ENCODE measurements around the gene LZTS3. TPM values are rescaled to one million over a fixed set of nuclear protein-coding genes. Genes with fewer than 3 reads are reported as not detected.

LZTS3 gene
- total and polyA plus RNA-seq, 4 donors, result 3.3 to 9.9 (median 8.0) TPM

DNA sequence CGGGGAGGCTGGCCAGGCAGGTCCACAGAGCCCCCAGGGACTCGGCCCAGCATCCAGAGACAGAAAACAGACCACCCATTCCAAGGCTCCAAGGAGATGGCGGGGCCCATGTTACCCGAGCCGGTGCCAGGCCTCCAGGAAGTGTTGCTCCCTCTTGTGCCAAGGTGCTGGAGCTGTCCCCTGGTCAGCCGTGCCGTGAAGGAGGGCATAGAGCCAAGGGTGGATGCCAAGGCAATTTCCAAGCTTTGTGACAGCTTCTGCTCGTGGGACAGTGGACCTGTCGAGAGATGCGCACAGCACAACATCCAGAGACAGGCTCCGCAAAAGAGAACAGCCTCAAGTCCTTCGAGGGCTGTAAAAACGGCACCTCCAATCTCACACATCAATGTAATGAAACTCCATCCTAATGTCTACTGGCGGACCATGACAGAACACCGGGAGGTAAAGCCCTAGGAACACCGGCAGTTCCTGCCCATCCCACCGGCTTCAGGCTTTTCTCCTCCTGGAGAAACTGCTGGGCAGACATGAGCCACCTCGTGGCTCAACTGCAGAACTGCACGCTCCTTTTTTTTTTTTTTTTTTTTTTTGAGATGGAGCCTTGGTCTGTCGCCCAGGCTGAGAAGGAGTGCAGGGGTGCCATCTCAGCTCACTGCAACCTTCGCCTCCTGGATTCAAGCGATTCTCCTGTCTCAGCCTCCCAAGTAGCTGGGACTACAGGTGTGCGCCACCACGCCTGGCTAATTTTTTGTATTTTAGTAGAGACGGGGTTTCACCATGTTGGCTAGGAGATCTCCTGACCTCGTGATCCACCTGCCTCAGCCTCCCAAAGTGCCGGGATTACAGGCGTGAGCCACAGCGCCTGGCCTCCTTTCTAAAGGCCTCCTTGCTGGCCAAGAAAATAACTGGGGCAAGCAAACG is 57.9 kb downstream of the LZTS3 start:
- 45 to 48% methylated on average over 30 of the region's 30 CpGs for whole genome bisulfite sequencing, 2 donors
- ATAC-seq (ENCODE audit: low FRiP score), result peak; percentile 64

More for the DNA sequence above, 57.9 kb downstream of the LZTS3 start:
- Histone ChIP-seq H3K4me3 (ENCODE audit: low read length in 2 of 2) (no peak overlapping the region), H3K4me1 (ENCODE audit: control insufficient read depth in 1 of 2, insufficient read depth in 2 of 2, low read length in 2 of 2) (no peaks in the 10 kb centered on the region), H3K27ac (ENCODE audit: low read depth in 1 of 2, low read length in 2 of 2) (no peak overlapping the region), H3K27me3 (ENCODE audit: control insufficient read depth in 1 of 2, insufficient read depth in 2 of 2, low read length in 1 of 2) (no peaks in the 10 kb centered on the region), H3K36me3 (ENCODE audit: control insufficient read depth in 1 of 2, insufficient read depth in 2 of 2, low read length in 1 of 2) (no peaks in the 10 kb centered on the region), H3K9me3 (ENCODE audit: control insufficient read depth, low read length) (no peaks in the 10 kb centered on the region)
- intact Hi-C loops (cut with DNase I), result loop anchor here (5.0 kb wide), 1 partner anchor 63 kb away; no protein-coding TSS in a partner anchor
- DNase-seq, result no peak

Other genes starting within 250 kb of the LZTS3 start
- under 1 TPM in 1 of 2 donors, not detected in 1; 0.49 TPM for gene GNRH2, start 129.9 kb downstream of the LZTS3 start, total RNA-seq
- gene GNRH2, start 129.9 kb downstream of the LZTS3 start, polyA plus RNA-seq, result under 1 TPM in 1 of 2 donors, not detected in 1; 0.69 TPM
- gene MRPS26, start 127.5 kb downstream of the LZTS3 start, total RNA-seq, result 10 to 100 TPM; 19.6 to 23.5 TPM
- 10 to 100 TPM; 34.8 to 50.5 TPM for gene MRPS26, start 127.5 kb downstream of the LZTS3 start, polyA plus RNA-seq
- gene OXT, start 101.9 kb downstream of the LZTS3 start, total RNA-seq, result not detected
- 1 to 10 TPM; 2.2 to 6.3 TPM for gene OXT, start 101.9 kb downstream of the LZTS3 start, polyA plus RNA-seq
- not detected for gene AVP, start 88.8 kb downstream of the LZTS3 start, total RNA-seq
- gene AVP, start 88.8 kb downstream of the LZTS3 start, polyA plus RNA-seq, result not detected
- 10 to 100 TPM; 10.3 to 10.9 TPM for gene FASTKD5, start 13.7 kb downstream of the LZTS3 start, total RNA-seq
- 1 to 10 TPM; 4.4 to 9.8 TPM for gene FASTKD5, start 13.7 kb downstream of the LZTS3 start, polyA plus RNA-seq
- 1 to 10 TPM; 5.4 to 8.5 TPM for gene UBOX5, start 13.7 kb downstream of the LZTS3 start, total RNA-seq
- gene UBOX5, start 13.7 kb downstream of the LZTS3 start, polyA plus RNA-seq, result 1 to 10 TPM; 1.6 to 4.2 TPM
- 10 to 100 TPM; 40.5 to 49.5 TPM for gene DDRGK1, start 31.1 kb upstream of the LZTS3 start, total RNA-seq
- 10 to 100 TPM; 42.8 to 81.0 TPM for gene DDRGK1, start 31.1 kb upstream of the LZTS3 start, polyA plus RNA-seq
- gene ITPA, start 35.9 kb upstream of the LZTS3 start, total RNA-seq, result 10 to 100 TPM; 25.9 to 31.1 TPM
- 10 to 100 TPM; 26.7 to 72.4 TPM for gene ITPA, start 35.9 kb upstream of the LZTS3 start, polyA plus RNA-seq
- under 1 TPM; 0.29 to 0.63 TPM for gene SLC4A11, start 65.6 kb upstream of the LZTS3 start, total RNA-seq
- gene SLC4A11, start 65.6 kb upstream of the LZTS3 start, polyA plus RNA-seq, result under 1 TPM in 1 of 2 donors, not detected in 1; 0.23 TPM
- 10 to 100 TPM; 24.8 to 32.2 TPM for gene DNAAF9, start 234.1 kb upstream of the LZTS3 start, total RNA-seq
- gene DNAAF9, start 234.1 kb upstream of the LZTS3 start, polyA plus RNA-seq, result 1 to 10 TPM; 5.6 to 9.7 TPM

Measured in aorta (tissue), 5 donors.